H4 (cell line): Measurements from ENCODE around the gene PARN. TPM values are rescaled to one million over a fixed set of nuclear protein-coding genes. Genes with fewer than 3 reads are reported as not detected.
"Not testable (repeated sequence)": the region's sequence is repeated elsewhere in the genome, so short reads cannot be mapped to it uniquely, and the experiment has no call there.

Experiments used
- DNase-seq: peaks from one replicate; pipeline ENCODE4 v3.0.0-alpha.2; 2015; ENCODE audit warnings: low spot score
- total RNA-seq: library from RNA; depleted of rRNA; stranded (reverse); fragments of >200 nt; shearing (Covaris generic); gene quantifications from 2 replicates; pipeline ENCODE4 v1.2.3, GENCODE V29; 2014

Gene PARN
- total RNA-seq, 1 experiment from 2014 or later = 32.2 TPM

- DNase-seq = peak; percentile 89
Observed at GRCh38 chr16:14632693-14633569, 2.9 kb upstream of the PARN start, which contains the start of gene BFAR. Gene BFAR, plus strand, starts transcription at chr16:14632951. Its CDS starts 11,396 bp downstream, at chr16:14644347.

DNA sequence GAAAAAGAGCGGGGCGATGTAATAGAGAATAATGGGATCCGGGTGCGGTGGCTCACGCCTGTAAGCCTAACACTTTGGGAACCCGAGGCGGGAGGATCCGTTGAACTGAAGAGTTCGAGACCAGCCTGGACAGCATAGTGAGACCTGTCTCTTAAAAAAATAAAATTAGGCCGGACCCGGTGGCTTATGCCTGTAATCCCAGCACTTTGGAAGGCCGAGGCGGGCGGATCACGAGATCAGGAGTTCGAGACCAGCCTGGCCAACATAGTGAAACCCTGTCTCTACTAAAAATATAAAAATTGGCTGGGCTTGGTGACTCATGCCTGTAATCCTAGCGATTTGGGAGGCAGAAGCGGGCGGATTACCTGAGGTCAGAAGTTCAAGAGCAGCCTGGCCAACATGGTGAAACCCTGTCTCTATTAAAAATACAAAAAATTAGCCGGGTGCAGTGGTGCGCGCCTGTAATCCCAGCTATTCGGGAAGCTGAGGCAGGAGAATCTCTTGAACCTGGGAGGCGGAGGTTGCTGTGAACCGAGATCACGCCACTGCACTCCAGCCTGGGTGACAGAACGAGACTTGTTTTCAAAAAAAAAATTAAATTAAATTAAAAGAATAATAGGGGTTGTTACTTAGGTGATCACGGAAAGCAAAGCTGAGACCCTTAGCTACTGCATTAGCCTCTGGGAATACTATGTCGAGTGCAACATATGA lies 715 bp upstream of the PARN start:
- DNase-seq = not testable (repeated sequence)

DNA sequence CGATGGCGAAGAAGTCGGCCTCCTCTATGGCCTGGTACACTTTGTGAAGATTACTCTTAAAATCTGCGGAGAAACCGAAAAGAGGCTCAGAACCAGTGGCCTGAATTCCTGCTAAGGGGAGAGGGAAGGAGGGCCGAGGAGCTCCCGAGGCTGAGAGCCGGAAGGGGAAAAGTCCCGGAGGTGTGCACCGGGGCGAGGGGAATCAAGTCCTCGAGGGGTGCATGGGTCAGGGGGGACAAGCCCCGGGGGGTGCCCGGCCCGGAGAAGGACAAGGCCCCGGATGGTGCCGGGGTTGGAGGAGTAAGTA lies 495 bp downstream of the PARN start:
- DNase-seq = no peak

- no peak for DNase-seq
Observed at GRCh38 chr16:14628806-14629611, 1.1 kb downstream of the PARN start.

- DNase-seq = no peak
Observed at GRCh38 chr16:14627078-14627477, 3.0 kb downstream of the PARN start.

- no peak for DNase-seq
Observed at GRCh38 chr16:14618566-14618965, 11.5 kb downstream of the PARN start.

- no peak for DNase-seq
Observed at GRCh38 chr16:14616280-14616679, 13.8 kb downstream of the PARN start.

DNA sequence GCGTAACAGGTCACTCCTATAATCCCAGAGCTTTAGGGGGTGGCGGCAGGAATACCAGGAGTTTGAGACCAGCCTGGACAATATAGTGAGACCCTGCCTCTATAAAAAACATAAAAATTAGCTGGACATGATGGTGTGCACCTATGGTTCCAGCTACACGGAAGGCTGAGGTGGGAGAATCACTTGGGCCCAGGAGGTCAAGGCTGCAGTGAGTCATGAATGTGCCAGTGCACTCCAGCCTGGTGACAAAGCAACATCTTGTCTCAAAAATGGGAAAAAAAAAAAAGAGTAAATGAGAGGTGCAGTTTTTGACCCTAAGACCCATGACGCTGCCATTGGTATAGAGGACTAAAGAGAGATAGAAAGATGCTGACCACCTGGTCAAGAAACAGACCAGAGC lies 16.1 kb downstream of the PARN start:
- DNase-seq = no peak

DNA sequence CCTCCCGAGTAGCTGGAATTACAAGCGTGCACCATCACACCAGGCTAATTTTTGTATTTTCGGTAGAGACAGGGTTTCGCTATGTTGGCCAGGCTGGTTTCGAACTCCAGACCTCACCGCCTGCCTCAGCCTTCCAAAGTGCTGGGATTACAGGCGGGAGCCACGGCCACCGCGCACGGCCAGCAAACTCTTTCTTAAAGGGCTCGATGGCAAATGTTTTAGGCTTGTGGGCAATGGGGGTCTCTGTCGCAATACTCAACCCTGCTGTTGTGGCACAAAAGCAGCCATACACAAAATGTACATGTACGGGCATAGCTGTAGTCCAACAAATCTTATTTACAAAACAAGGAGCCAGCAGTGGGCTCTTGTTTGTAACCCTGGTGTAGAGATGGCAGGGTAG lies 18.4 kb downstream of the PARN start:
- DNase-seq = no peak

DNA sequence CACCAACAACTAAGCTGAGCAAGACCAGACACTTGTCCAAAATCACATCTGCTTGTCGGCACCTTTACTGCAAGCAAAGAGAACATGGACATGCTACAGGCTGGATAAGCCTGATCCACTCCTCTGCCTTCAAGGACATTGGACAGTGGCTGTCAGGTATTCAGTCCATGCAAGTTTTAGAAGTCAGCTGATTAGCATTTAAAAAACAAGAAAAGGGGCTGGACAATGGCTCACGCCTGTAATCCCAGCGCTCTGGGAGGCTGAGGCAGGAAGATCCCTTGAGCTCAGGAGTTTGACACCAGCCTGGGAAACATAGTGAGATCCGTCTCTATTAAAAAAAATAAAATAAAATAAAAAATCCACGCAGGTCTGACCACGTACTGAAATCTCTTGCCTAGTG lies 20.3 kb downstream of the PARN start:
- DNase-seq = no peak

DNA sequence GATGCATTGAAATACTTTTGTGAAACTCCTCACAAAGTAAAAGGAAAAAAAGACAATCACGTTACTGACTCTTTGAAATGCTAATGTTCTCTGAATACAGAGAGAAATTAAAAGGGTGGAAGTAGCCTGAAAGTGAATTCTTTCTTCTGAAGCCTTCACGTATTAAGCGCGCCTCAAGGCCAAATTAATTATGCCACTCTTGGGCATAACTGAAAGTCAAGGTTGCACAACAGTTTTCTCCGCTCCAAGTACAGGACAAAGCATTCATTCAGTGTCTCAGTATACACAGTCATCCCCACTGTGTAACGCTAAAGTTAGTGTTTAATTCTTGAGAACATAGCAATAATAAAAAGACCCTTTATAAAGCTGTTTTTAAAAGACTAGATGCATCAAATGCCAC lies 21.5 kb downstream of the PARN start:
- no peak for DNase-seq

DNA sequence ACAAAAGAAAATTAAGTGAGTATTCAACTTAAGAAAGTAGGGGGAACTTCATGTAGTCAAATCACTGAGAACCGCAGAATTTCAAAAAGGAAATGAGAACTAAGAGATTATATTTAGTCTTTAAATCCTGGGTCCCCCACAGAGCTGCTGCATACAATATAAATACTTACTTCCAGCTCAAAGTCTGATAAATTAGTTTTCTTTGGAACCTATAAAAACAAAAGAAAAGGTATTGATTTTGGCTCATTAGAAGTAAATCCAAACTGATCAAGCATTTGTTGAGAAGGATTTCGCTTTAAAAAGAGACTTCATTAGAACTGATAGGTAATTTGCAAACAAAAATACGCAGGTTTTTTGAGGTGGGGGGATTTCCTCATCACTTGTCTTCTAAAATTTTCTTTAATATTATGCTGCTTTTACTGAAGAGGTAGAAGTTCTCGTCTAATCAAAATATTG lies 21.9 kb downstream of the PARN start:
- DNase-seq = no peak

DNA sequence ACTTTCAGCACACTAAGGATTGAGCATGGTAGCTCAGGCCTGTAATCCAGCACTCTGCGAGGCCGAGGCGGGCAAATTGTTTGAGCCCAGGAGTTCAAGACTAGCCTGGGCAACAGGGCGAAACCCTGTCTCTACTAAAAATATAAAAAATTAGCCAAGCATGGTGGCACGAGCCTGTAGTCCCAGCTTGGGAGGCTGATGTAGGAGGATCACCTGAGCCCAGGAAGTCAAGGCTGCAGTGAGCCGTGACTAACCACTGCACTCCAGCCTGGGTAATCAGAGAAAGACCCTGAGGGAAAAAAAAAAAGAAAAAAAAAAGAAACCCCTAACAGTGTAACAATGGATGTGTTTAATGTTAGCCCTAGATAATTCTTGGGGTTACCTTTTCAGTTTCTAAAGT lies 24.0 kb downstream of the PARN start:
- no peak for DNase-seq

GRCh38 chr16:14602443-14602963 lies 27.6 kb downstream of the PARN start:
- no peak for DNase-seq

DNA sequence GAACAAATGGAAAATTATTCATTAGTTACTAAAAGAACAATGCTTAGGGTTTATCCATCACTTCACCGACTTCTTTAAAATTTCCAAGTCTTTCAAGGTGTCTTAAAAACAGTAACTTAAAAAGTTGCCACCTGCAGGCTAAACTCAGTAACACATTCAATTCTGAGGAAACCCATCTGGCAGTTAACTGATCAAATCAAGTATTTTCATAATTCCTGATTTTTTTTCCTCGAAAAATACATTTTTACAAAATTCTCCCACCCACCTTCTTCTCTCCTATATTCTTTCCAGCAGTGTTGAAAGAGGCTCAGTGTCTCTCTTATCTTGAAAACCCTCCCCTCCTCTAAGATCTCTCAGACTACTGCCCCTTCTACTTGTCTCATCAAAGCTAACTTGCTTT lies 29.9 kb downstream of the PARN start:
- DNase-seq = no peak

- DNase-seq = no peak
Observed at GRCh38 chr16:14586637-14587305, 43.3 kb downstream of the PARN start.

DNA sequence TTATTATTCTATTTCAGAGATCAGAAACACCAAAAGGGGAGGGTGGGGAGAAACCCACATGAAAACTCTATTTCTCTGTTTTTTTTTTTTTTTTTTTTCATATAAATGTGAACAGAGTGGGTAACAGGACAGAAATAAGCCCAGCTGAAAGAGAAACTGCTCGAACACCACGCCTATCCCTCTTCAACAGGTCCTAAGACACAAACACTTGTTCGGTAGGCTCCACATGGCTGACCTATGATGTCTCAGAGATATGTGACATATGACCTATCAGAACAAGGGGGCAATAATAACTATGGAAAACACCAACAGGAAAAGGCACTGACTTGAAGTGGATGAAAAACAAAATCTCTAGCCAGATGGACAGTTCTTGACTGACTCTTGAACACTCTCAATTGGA lies 44.8 kb downstream of the PARN start:
- no peak for DNase-seq

DNA sequence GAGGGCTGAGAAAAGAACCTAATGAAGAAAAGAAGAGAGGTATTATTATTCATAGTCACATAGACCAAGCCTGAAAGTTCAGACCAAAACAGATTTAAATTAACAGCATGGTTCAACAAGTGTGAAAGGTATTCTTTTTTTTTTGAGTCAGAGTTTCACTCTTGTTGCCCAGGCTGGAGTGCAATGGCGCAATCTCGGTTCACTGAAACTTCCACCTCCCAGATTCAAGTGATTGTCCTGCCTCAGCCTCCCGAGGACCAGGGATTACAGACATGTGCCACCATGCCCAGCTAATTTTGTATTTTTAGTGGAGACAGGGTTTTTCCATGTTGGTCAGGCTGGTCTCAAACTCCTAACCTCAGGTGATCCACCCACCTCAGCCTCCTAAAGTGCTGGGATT lies 49.1 kb downstream of the PARN start:
- not testable (repeated sequence) for DNase-seq

DNA sequence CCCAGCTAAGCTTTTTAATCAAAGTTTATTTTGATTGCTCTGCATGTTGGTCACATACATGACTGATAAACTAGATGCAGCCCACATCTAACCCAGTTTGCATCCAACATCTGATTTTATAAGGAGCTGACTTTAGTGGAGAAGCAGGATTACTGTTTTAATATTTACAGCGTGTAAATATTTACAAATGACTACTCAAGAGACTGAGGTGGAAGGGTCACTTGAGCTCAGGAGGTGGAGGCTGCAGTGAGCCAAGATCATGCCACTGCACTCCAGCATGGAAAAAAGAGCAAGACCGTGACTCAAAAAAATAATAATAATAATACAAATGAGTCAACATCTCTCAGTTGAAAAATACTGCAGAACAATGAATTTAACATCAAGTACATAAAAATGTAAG lies 50.8 kb downstream of the PARN start:
- DNase-seq = no peak

DNA sequence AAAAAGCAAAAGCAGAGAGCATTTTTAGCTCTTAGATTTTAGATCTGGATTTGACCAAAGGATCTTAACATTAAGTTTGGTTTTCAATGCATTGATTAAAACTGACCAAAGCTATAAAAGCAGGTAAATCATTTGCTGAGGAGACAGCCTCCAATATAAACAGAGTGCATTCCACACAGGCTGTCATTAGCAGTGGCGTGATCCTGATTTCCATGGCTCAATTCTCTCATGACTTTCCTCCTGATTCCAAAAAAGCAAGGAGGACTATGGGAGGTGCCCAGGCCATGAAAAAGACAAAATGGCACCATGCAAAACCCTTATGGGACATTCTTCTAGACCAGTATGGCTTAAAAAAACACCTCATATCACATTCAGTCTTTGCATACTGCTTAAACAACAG lies 53.5 kb downstream of the PARN start:
- DNase-seq = no peak

DNA sequence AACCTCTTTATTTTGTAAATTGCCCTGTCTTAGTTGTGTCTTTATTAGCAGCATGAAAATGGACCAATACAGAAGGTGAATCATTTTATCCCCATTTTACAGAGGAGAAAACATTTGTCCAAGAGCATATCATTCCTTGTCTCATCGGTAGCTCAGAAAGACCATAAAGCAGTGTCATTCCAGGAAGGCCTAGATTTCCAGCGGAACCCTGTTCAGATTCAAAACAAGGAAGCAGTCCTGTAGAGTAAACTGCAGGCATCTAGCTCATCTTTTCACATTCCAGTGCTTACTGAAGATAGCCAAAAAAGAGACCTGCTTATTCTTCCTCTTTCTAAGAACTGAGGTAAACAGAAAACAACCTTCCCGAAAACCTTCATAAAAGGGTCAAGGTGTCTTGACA lies 54.0 kb downstream of the PARN start:
- DNase-seq = no peak
